Fibroblast of peridontal ligament (primary cell): ENCODE measurements around the gene INTS4.
A peak's percentile ranks its signal among the peaks of the same experiment; 100 is the strongest.
"Not testable (repeated sequence)": the region's sequence is repeated elsewhere in the genome, so short reads cannot be mapped to it uniquely, and the experiment has no call there.

Experiments used
- DNase-seq: peaks from one replicate; pipeline ENCODE4 v3.0.0-alpha.2; 2010; ENCODE audit errors: extremely low read depth

The INTS4 gene

GRCh38 chr11:78025378-78025777, 30.9 kb upstream of the INTS4 start:
- DNase-seq = no peak

DNA sequence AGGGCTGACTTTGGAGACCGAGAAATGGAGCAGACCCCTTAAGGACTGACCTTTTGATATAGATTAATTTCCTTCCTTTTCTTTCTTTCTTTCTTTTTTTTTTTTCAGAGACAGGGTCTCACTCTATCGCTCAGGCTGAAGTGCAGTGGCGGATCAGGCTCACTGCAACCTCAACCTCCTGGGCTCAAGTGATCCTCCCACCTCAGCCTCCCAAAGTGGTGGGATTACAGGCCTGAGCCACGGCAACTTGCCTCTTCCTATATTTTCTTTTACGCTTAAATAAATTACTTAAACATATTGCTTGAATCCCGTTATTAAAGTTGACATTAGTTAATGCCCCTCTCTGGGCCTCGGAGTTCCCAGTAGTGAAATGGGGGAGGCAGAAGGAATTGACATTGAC, 29.0 kb upstream of the INTS4 start:
- DNase-seq = no peak

GRCh38 chr11:78022397-78023396, 28.2 kb upstream of the INTS4 start, which contains the start of gene KCTD14:
Gene KCTD14 (minus strand): TSS chr11:78023276. CDS start chr11:78023249, 27 bp downstream.
- DNase-seq = no peak

DNA sequence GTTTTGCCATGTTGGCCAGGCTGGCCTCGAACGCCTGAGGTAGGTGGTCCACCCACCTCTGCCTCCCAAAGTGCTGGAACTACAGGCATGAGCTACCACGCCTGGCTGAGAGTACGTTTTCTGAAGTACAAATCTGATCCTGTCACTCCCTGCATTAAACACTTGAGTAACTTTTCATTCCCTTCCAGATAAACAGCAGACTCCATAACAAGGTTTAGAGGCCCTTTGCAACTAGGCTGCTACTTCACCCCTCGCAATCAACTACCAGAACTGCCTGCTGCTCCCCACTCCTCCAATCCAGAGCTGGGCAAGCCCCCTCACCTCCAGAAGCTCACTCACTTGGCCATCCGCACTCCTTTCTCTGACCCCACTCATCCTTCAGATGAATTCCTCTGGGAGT, 27.1 kb upstream of the INTS4 start:
- no peak for DNase-seq

DNA sequence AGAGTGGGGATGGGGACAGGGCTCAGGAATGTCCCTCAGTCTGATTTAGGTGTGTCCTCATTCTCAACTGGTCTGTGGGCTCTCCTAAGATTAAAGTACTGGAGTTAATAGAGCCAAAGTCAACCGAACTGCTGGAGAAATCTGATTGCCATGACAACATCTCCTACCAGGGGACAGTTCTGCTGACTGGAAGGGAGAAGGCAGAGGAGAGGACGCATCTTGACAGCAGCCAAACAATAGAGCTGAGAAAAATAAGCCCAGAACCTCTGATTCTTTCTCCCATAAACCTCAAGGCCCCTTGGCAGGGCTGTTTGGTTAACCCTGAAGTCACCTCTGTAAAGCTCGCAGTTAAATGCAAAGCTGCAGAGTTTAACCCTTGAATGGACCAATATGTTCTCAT, 25.8 kb upstream of the INTS4 start:
- no peak for DNase-seq

- DNase-seq = no peak
Measured at GRCh38 chr11:78019808-78020207, 25.3 kb upstream of the INTS4 start.

DNA sequence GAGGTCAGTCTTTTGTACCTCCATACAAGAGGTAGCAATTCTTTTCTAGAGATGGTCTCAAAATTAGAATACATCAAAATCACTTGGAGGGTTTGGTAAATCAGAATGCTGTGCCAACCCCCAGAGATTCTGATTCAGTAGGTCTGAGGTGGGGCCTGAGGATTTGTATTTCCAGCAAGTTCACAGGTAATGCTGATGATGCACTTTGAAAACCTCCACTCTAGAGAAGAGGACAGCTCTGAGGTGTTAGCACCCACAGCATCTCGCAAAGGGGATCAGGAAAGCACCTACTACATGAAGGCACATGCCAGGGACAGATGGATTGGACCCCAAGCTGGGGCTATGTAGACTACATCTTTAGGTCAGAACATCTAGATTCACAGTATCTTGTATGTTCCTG, 21.4 kb upstream of the INTS4 start:
- no peak for DNase-seq

GRCh38 chr11:78014937-78015520, 20.6 kb upstream of the INTS4 start:
- not testable (repeated sequence) for DNase-seq

- DNase-seq = no peak
Measured at GRCh38 chr11:78011301-78011700, 16.8 kb upstream of the INTS4 start.

DNA sequence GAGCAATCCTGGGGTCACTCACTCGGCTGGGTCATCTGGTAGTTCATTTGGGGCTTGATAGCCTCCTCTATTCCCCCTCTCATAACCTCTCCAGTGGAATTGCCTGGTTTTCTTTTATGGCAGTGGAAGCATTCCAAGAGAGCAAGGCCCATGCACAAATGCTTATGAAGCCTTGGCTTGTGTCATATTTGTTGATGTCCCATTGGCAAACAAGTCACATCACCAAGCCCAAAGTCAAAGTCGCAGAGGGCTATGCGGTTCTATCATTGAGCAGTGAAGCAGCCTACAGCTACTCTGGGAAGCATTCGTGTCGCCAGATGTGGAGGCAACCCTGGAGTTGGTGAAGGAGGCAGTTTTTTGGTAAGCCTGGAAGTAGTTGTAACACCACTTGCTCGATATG, 16.3 kb upstream of the INTS4 start:
- DNase-seq = no peak

DNA sequence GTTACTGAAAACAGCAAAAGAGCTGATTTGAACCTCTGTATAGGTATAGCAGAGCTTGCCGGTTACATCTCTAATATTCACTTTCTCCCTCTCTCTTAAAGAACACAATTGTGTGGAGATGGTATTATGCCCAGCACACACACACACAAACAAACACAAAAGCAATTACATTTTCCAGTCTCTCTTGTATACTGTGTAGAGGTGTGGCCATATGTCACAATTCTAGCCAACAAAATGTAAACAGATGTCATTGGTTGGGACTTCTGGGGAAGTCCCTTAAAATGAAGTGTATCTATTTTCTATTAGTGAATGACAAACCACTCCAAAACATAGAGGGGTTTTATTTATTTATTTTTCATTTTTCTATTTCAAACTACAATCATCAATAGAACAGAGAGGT, 15.8 kb upstream of the INTS4 start:
- no peak for DNase-seq

DNA sequence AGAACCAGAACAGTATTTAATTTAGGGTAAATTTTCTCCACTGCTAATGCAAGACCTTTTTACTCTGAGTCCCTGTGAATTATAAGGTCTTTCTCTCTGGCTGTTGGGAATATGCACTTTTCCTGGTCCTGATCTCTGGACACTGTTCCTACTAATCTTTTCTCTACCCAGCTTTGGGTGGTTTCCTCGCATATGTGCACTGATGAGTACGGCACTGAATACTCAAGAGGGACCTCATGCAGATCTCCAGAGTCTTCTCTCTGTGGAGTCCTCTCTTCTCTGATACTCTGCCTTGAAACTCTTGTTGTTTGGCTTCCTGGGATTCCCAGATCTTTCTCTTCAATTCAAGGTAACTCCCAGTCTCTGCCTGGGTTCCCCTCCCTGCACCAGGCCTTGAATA, 14.6 kb upstream of the INTS4 start:
- no peak for DNase-seq

GRCh38 chr11:78000193-78000592, 5.7 kb upstream of the INTS4 start:
- DNase-seq = peak; percentile 82

GRCh38 chr11:77999446-78000030, 5.1 kb upstream of the INTS4 start:
- no peak for DNase-seq

- DNase-seq = no peak
Measured at GRCh38 chr11:77993902-77994301, 566 bp downstream of the INTS4 start.

GRCh38 chr11:77990981-77991380, 3.5 kb downstream of the INTS4 start:
- no peak for DNase-seq

DNA sequence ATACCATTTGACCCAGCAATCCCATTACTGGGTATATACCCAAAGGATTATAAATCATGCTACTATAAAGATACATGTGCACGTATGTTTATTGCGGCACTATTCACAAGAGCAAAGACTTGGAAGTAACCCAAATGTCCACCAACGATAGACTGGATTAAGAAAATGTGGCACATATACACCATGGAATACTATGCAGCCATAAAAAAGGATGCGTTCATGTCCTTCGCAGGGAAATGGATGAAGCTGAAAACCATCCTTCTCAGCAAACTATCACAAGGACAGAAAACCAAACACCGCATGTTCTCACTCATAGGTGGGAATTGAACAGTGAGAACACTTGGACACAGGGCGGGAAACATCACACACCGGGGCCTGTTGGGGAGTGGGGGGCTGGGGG, 8.0 kb downstream of the INTS4 start:
- DNase-seq = not testable (repeated sequence)

DNA sequence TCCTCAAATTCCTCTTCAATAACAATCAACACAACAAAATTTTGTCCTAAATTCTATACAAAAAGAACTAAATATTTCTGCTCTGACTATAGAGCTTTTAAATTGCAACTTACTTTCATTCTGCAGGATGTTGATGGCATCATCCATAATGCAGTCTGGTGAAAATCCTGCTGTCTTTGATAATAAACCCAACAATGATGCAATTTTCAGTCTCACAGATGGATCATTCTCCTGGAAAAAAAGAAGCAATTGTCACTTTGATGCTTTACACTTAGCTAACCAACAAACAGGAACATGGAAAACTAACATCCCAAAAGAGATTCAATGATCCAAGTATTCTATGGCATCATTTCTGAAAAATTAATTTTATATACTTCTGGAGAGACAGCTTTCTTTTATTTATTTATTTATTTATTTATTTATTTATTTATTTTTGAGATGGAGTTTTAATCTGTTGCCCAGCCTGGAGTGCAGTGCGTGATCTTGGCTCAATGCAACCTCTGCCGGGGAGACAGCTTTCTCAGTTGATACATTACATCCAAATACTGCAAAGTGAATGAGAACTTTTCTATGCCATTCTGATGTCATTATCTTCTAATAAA, 13.0 kb downstream of the INTS4 start:
- DNase-seq = no peak

DNA sequence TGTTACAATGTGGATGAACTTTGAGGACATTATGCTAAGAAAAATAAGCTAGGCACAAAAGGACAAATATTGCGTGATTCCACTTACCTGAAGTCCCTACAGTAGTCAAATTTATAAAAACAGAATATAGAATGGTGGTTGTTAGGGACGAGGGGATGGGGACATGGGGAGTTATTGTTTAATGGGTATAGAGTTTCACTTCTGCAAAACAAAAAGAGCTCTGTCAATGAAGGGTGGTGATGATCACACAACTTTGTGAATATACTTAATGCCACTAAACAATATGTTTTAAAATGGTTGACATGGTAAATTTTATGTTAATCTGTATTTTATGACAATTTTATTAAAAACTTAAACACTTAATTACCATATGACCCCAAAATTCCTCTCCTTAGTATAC, 26.1 kb downstream of the INTS4 start:
- DNase-seq = no peak

DNA sequence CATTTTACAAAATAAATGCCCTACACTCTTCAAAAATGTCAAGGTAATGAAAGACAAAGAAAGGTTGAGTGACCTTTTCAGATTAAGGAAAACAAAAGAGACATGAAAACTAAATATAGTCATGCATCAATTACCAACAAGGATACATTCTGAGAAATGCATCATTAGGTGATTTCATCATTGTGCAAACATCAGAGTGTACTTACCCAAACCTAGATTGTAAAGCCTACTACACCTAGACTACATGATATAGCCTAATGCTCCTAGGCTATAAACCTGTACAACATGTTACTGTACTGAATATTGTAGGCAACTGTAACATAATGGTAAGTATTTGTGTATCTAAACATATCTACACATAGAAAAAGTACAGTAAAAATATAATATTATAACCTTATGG, 26.7 kb downstream of the INTS4 start:
- no peak for DNase-seq

- DNase-seq = no peak
Measured at GRCh38 chr11:77967121-77967520, 27.3 kb downstream of the INTS4 start.

DNA sequence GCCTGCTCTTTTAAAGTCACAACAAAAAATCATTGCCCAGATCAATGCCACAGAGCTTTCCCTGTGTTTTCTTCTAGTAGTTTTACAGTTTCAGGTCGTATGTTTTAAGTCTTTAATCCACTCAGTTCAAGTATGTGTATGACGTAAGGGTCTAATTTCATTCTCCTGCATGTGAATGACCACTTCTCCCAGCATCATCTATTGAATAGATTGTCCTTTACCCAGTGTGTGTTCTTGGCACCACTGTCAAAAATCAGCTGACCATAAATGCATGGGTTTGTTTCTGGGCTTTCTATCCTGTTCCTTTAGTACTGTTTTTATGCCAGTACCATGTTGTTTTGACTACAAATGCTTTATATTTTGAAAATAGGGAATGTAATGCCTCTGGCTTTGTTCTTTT, 28.1 kb downstream of the INTS4 start:
- DNase-seq = no peak
